ENCODE measurements around the gene C1QTNF1.

Gene C1QTNF1

GRCh38 chr17:79082311-79083190, 58.6 kb downstream of the C1QTNF1 start:
- peak; percentile 32 to 68 for DNase-seq

DNA sequence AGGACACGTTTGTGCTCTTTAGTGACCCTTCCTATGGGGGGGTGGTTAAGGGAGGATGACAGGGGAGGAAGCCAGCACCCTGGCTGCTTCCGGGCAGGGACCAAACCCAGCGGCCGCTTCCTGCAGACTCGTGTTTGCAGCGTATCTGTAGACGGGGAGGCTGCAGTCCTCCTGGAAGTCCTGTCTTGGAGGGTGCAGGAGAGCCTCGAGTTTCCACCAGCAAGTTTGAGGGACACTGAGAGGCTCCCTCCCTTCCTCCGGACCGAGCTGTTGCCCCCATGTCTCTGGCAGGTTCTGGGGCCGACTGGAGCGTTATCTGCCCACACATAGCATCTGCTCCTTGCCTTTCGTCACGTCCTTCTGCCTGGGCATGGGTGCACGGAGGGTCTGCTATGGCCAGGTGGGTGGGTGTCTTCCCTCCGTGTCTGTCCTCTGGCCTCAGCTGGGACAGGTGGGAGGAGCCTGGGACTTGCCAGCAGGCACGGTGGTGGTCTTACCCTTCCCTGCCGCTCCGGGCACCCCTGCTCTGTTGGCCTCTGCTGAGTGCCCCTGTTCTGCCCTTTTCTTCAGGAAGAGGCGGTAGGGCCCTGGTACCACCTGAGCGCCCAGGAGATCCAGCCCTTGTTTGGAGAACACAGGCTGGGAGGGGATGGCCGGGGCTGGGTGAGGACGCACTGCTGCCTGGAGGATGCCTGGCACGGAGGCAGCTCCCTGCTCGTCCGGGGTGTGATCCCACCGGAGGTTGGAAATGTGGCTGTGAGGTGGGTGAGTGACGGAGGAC, 59.4 kb downstream of the C1QTNF1 start:
- DNase-seq = no peak

DNA sequence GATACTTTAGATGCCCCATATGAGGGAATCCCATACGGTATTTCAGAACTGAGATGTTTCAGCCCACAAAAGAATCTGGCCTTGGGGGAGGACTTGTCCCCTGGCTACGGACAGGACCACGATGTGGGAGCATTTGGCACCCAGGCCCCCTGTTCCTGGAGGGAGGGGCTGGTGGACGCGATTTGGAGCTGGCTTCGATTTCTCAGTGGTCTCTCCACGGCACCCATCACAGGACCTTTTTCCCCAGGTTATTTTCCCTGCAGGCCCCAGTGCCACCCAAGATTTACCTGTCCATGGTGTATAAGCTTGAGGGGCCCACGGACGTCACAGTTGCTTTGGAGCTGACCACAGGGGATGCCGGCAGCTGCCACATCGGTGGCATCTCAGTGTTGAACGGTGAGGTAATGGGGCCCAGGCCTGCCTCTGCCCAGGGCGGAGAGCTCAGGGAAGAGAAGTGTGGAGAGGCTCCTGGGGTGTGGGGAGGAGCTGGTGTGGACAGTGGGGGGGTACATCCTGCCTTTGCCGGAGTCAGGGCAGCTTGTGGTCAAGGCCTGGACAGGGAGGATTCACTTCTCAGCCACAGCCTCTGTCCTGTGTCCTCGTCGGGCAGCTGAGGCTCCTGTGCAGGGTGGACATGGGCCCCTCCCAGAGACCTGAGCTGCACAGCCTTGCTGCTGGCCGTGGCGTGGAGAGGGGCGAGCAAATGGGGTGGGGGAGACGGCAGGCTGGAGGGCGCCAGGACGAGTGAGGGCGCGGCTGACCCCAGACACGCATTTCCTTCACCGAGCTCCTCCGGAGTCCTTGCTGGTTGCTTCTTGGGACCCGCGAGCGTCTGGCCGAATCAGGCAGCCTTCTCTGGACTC, 60.6 kb downstream of the C1QTNF1 start:
- DNase-seq = no peak

DNA sequence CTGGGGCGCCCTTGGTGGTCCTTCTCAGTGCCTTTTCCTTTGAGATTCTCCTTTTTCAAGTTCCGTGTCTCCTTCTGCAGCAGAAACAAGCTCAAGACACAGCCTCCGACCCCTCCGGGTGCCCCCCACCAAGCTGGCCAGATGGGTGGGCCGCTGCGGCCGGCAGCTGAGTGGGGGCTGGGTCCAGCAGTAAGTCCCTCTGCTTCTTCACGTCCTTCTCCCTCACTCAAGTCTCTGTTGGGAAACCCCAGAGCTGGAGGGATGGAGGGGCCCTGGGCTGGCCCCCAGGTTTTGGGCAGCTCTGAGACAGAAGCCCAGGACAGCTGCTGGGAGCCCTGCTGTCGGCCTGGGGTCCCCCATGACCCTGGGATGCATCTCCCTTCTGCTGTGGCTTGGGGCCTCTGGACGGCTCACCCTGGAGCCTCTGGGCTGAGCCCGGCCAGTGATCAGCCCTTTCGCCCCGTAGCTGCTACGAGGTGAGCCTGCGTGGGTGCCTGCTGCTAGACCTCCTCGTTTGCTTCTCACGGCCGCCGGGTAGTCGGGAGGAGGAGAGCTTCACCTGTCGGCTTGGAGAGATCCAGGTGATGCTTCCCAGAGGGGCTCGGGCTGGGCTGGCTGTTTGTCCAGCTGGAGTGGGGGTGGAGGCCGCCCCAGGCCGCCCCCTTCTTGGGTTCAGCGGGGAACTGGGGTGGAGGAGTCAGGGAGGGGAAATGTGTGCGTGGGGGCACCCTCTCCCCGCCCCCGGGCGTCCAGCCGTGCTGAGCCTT, 61.4 kb downstream of the C1QTNF1 start:
- no peak for DNase-seq

DNA sequence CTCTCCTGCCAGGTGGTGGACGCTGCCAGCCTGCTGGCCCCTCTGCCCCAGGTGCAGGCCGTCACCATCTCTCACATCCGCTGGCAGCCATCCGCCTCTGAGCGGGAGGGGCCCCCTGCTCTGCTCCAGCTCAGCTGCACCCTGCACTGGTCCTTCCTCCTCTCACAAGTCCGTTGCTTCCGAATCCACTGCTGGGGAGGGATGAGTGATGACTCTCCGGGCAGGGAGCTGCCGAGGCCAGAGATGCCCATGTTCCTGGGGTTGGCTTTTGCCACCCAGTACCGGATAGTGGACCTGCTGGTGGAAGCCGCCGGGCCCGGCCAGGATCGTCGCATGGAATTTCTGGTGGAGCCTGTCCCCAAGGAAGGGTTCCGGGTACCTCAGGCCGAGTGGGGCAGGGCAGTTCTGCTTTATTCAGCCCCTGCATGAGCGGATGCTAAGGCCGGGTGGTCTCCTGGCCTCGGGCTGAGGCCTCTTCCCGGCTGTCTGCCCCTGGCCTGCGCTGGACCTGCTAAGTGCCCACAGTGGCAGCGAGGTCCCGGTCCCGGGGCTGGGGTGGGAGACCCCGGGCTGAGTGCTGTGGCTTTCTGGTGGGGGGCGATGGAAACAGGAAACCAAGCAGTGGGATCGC, 62.1 kb downstream of the C1QTNF1 start:
- no peak for DNase-seq

- DNase-seq = no peak
Measured at GRCh38 chr17:79086609-79087427, 62.8 kb downstream of the C1QTNF1 start.

GRCh38 chr17:79087428-79088143, 63.6 kb downstream of the C1QTNF1 start:
- DNase-seq = peak; percentile 85 to 94

DNA sequence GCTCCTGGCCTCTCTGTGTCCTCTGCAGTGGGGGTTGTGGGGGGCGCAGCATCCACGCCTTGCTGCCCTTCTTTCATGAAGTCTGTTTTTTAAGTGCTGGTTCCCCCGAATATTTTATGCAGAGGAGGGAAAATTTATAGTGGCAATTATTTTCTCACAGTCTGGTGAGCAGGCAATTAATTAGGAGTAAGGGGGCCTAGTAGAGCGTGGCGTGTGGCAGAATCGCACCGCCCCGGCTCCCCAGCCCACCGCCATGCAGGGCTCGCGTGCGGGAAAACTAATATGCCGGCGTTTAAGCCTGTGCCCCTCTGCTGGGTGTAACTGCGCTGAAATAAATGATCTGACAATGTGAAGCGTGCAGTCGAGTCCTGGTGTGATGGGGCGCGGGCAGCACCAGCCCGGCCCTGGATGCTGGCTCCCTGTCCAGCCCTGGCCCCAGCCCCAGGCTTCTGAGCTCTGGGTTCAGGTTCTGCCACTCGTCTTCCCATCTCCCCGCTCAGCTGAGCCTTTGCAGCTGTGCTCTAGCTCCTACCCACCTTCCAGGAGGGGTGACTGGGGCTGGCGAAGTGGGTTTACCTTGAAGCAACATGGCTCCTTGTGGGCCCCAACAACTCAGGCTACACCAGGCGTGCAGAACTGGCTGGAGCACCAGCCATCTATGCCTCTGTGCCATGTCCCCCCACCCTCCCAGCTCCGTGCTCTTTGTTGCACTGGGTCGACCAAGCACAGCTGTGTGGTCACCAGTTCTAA, 64.5 kb downstream of the C1QTNF1 start:
- no peak for DNase-seq

GRCh38 chr17:79088997-79089328, 65.0 kb downstream of the C1QTNF1 start:
- DNase-seq = no peak

- no peak for DNase-seq
Measured at GRCh38 chr17:79089720-79090442, 65.9 kb downstream of the C1QTNF1 start.

DNA sequence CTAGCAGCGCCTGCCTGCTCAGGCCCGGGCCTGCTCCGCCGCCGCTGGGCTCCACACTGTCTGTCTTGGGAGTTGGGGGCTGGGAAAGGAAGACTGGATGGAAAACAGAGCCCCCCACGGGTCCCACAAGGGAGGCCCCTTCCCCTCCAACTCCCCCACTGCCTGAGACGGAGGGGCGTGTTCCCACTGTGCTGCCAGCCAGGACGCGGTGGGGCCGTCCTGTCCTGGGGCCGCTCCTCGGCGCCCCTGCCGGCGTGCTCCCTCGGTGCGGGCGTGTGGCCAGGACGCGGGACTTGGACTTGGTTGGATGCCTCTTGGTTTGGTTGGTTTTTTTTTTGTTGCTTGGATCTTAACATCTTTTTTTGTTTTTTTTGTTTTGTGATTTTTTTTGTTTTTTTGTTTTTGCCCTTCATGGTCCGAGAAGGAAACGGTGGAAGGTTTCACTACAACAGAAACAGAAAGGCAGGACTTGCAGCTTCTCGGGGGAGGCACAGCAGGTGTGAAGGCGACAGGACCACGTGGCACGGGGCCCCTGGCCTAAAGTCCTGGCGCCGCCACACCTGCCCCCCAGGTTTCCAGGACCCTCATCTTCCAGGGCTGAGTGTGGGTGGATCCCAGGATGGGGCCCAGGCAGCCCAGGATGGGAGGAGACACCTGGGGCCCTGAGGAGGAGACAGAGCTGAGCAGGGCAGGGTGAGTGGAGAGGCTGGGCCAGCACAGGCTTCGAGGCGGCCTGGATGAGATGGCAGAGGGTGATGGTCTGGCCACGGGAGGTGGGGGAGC, 66.7 kb downstream of the C1QTNF1 start:
- no peak for DNase-seq

DNA sequence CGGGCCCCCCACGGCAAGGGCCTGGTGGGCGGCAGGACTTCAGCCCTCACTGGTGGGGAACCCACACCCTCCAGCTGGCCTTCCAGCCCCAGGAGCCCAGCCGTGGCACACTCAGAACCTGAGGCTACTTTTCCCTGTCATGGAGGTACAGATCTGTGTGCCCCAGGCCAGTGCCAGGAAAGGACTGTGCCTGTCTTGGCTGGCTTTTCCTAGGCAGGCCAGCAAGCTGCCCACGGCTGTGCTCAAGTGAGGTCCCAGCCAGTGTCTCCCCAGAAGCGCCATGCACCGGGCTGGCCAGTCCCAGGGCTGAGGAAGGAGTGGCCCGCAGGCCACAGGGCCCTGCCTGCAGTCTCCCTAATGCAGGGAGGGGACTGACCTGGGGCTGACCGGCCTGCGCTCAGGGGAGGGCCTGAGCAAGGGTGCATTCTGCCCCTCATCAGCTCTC, 67.3 kb downstream of the C1QTNF1 start:
- DNase-seq = no peak

DNA sequence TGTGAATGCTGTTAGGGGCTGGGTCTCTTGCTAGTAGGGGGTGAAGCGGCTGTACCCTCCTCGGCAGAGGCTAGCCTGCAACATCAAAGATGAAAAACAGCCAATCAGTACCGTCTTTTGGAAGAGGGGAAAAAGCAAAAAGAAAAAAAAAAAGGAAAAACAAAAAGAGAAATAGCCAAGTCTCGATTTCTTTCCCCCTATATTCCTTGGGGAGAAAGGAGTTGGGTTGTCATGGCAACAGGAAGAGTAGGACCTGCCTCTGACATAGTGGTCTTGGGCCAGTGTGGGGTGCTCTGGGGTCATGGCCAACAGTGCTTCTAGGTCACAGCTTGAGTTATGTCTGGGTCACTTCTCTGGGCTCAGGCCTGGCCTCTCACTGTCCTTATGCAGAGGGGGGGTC, 68.6 kb downstream of the C1QTNF1 start:
- DNase-seq = no peak

- DNase-seq = no peak
Measured at GRCh38 chr17:79093270-79093669, 69.3 kb downstream of the C1QTNF1 start.

DNA sequence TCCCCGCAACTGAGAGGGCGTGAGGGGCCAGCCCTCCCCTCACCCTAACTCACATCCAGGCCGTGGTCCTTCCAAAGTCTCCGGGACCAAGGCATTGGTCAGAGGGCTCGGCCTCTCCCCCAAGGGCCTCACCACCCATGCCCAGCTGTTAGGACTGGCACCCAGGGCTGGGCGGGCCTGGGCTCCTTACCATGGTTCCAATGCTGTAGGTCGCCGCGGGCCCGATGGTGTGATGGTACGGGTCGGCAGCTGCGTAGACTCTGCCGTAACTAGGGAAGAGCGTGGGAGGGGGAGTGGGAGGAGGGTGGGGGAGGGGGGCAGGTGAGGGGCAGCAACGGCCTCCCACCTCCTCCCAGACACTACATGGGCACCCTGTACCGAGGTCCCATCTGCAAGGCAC, 70.3 kb downstream of the C1QTNF1 start:
- DNase-seq = no peak

GRCh38 chr17:79095345-79096055, 71.5 kb downstream of the C1QTNF1 start:
- DNase-seq = peak in 1 of 2 experiments; percentile 46

- no peak for DNase-seq
Measured at GRCh38 chr17:79096477-79096876, 72.5 kb downstream of the C1QTNF1 start.

Data from NCI-H524 (cell line).